GM12878 (cell line): Measurements from ENCODE around the gene PKN2. TPM values are rescaled to one million over a fixed set of nuclear protein-coding genes. Genes with fewer than 3 reads are reported as not detected.

Experiments used
- ATAC-seq: fragments of 200-7000 bp; cut with Tn5 transposase; 3 replicates; pipeline ENCODE4 v1.9.1; 2020; ENCODE audit warnings: mild to moderate bottlenecking, moderate library complexity
- BruUV-seq: library from RNA; stranded (reverse); fragments of 400-500 nt; replicated peaks from 2 replicates; lab custom pipeline; 2021; lab: Mats Ljungman, UMichigan
- CTCF ChIA-PET: fragments of 300-600 bp; sonication (Branson Sonifier 250); formaldehyde crosslinking; extraction: SDS; loops from one replicate; lab custom pipeline; 2021; ENCODE audit warnings: inconsistent platforms; lab: Yijun Ruan, JAX
- POLR2A ChIA-PET: fragments of 350-600 bp; formaldehyde crosslinking; extraction: SDS; loops from one replicate; lab custom pipeline; 2021; ENCODE audit warnings: inconsistent platforms; lab: Charles Lee
- RAD21 ChIA-PET: fragments of 300-600 bp; sonication (Branson Sonifier 250); formaldehyde crosslinking; loops from one replicate; lab custom pipeline; 2023; ENCODE audit warnings: antibody characterized with exemption; ENCODE audit not compliant: unreplicated experiment; lab: Charles Lee
- SMC1A ChIA-PET: fragments of 300-600 bp; sonication (Branson Sonifier 250); formaldehyde crosslinking; loops from one replicate; lab custom pipeline; 2023; ENCODE audit not compliant: unreplicated experiment, uncharacterized antibody; lab: Charles Lee
- DNase-seq: peaks from one replicate; pipeline ENCODE4 v3.0.0-alpha.2; 2011; ENCODE audit warnings: low read depth, low spot score
- FAIRE-seq: peaks from 3 replicates; lab custom pipeline; 2011; peaks lifted over from hg19 to GRCh38; lab: Jason Lieb, UNC
- H2AFZ ChIP-seq: 2 replicates; pipeline ENCODE4 v1.6.0; 2011; ENCODE audit warnings: low read depth, low read length, control low read depth; ENCODE audit not compliant: control insufficient read depth
- H3K27ac ChIP-seq: 2 replicates; pipeline ENCODE4 v1.5.1; 2011; ENCODE audit warnings: control low read depth; ENCODE audit not compliant: control insufficient read depth, insufficient read depth
- H3K27me3 ChIP-seq, 2 experiments: replicated peaks in 1 of 2; 2 replicates each; pipeline versions ENCODE4 v1.6.0 to v1.6.1; 2011; ENCODE audit warnings: low read length in 1 of 2; ENCODE audit not compliant: control insufficient read depth in 2 of 2, insufficient read depth in 2 of 2
- H3K36me3 ChIP-seq, 2 experiments: 2 replicates each; pipeline ENCODE4 v1.5.1; 2011; ENCODE audit warnings: low read length in 1 of 2; ENCODE audit not compliant: control insufficient read depth in 2 of 2, insufficient read depth in 2 of 2
- H3K4me1 ChIP-seq: 2 replicates; pipeline ENCODE4 v1.6.1; 2011; ENCODE audit warnings: mild to moderate bottlenecking, low read length, moderate library complexity, mixed read lengths; ENCODE audit not compliant: control insufficient read depth, insufficient read depth
- H3K4me2 ChIP-seq: 2 replicates; pipeline ENCODE4 v1.6.0; 2011; ENCODE audit warnings: control low read depth; ENCODE audit not compliant: control insufficient read depth, insufficient read depth
- H3K4me3 ChIP-seq: fragments of 200-600 bp; sonication (generic); 2 replicates; pipeline ENCODE4 v1.5.1; 2016
- H3K79me2 ChIP-seq: 2 replicates; pipeline ENCODE4 v1.6.0; 2011; ENCODE audit warnings: low read length; ENCODE audit not compliant: control insufficient read depth, insufficient read depth
- H3K9ac ChIP-seq: 2 replicates; pipeline ENCODE4 v1.8.0; 2011; ENCODE audit warnings: low read length, control low read depth, mixed read lengths; ENCODE audit not compliant: control insufficient read depth, insufficient read depth
- H3K9me3 ChIP-seq: replicated peaks from 3 replicates; pipeline ENCODE4 v1.5.1; 2011; ENCODE audit warnings: mild to moderate bottlenecking, low read length; ENCODE audit not compliant: control insufficient read depth, insufficient read depth
- H4K20me1 ChIP-seq: 2 replicates; pipeline ENCODE4 v1.6.0; 2011; ENCODE audit not compliant: control insufficient read depth, insufficient read depth
- ATF2 ChIP-seq: IDR thresholded peaks from 2 replicates; pipeline ENCODE4 v1.6.1; 2012; ENCODE audit warnings: low read length, inconsistent platforms
- BMI1 ChIP-seq: fragments of 450-650 bp; IDR thresholded peaks from 2 replicates; pipeline ENCODE4 v1.6.1; 2016; ENCODE audit warnings: mild to moderate bottlenecking, moderate library complexity, borderline replicate concordance
- EP300 ChIP-seq, 2 experiments: fragments of 150-350 bp in 1 of 2; IDR thresholded peaks; 2 replicates each; pipeline ENCODE4 v1.6.1; 2011 to 2012; ENCODE audit warnings: low read depth in 2 of 2, low read length in 2 of 2, borderline replicate concordance in 1 of 2, improper control_type of control experiment in 1 of 2, inconsistent platforms in 1 of 2; ENCODE audit not compliant: control insufficient read depth in 1 of 2
- KAT2A ChIP-seq: conservative IDR thresholded peaks from 2 replicates; pipeline ENCODE4 v1.6.1; 2011; ENCODE audit warnings: low read depth, low read length; ENCODE audit not compliant: control insufficient read depth
- MTA3 ChIP-seq: IDR thresholded peaks from 2 replicates; pipeline ENCODE4 v1.6.1; 2012; ENCODE audit warnings: low read length, inconsistent platforms, borderline replicate concordance
- POLR2A ChIP-seq: IDR thresholded peaks from 2 replicates; pipeline ENCODE4 v1.6.1; 2011; ENCODE audit warnings: low read depth, mild to moderate bottlenecking, low read length
- POU2F2 ChIP-seq: IDR thresholded peaks from 3 replicates; pipeline ENCODE4 v1.6.1; 2011; ENCODE audit warnings: low read depth, mild to moderate bottlenecking, low read length, borderline replicate concordance
- RAD21 ChIP-seq: IDR thresholded peaks from 2 replicates; pipeline ENCODE4 v1.6.1; 2011; ENCODE audit warnings: mild to moderate bottlenecking, low read depth, low read length, moderate library complexity; ENCODE audit not compliant: insufficient read depth
- SMAD5 ChIP-seq: IDR thresholded peaks from 2 replicates; pipeline ENCODE4 v1.6.1; 2016; ENCODE audit warnings: antibody characterized with exemption, low read depth
- SMARCA5 ChIP-seq: fragments of 450-650 bp; IDR thresholded peaks from 2 replicates; pipeline ENCODE4 v1.6.1; 2017; ENCODE audit warnings: mild to moderate bottlenecking
- SP1 ChIP-seq: IDR thresholded peaks from one replicate; pipeline ENCODE4 v1.6.1; 2011; ENCODE audit warnings: low read depth, low read length
- SREBF2 ChIP-seq: IDR thresholded peaks from 2 replicates; pipeline ENCODE4 v1.6.1; 2012; ENCODE audit warnings: mild to moderate bottlenecking, low read length
- ZBTB33 ChIP-seq: fragments of 450-650 bp; IDR thresholded peaks from 2 replicates; pipeline ENCODE4 v1.6.1; 2017; ENCODE audit warnings: mild to moderate bottlenecking
- WGBS: methylation state at CpG from one replicate; pipeline ENCODE4 v1.1.6; 2016; ENCODE audit warnings: low lambda C conversion rate; ENCODE audit not compliant: insufficient replicate concordance, insufficient coverage; ENCODE audit errors: missing lambda C conversion rate; 5-methylcytosine and 5-hydroxymethylcytosine counted together
- in situ Hi-C: fragments of 300-500 bp; cut with MboI; formaldehyde crosslinking; loops from 9 replicates; pipeline ENCODE4 v1.14.3; 2018; ENCODE audit warnings: mixed read lengths
- intact Hi-C: fragments of 100-400 bp; cut with micrococcal nuclease; formaldehyde crosslinking; loops from one replicate; pipeline ENCODE4 v1.14.2; 2022; ENCODE audit not compliant: unreplicated experiment
- polyA plus RNA-seq, 11 experiments: library from polyadenylated mRNA; depleted of rRNA in 4 of 11; unstranded in 6 of 11; stranded (reverse) in 5 of 11; fragments of >200 nt; fragmentation: Nextera tagmentation in 4 of 11; fragmentation: Illumina TruSeq in 1 of 11; extraction: Ambion mirVana in 4 of 11; extraction: Trizol in 1 of 11; gene quantifications; 1 replicate in 1 of 11; 2 replicates in 10 of 11; pipeline versions ENCODE4 v1.2.1 to v1.2.3, GENCODE V29; 2011 to 2016; ENCODE audit warnings: inconsistent platforms in 2 of 11, missing spikeins in 2 of 11, low read depth in 1 of 11
- total RNA-seq, 4 experiments: library from RNA; depleted of rRNA in 3 of 4; stranded (reverse); fragments of >200 nt in 3 of 4; fragmentation: Illumina TruSeq in 1 of 4; extraction: Trizol in 1 of 4; gene quantifications; 2 replicates each; pipeline versions ENCODE4 v1.2.1 to v1.2.3, GENCODE V29; 2013 to 2021

The PKN2 gene
- total and polyA plus RNA-seq, 10 of the 15 experiments (the other 5 are each of a cell fraction or from before 2014, with no cell fraction given), result 2.6 to 18.3 (median 12.9) TPM

GRCh38 chr1:88851303-88852063 is 167.4 kb downstream of the PKN2 start:
- ATAC-seq, result peak; percentile 40; the same call in 2 of the 3 replicates
- 92% methylated on average over 6 of the region's 6 CpGs for WGBS
- in situ Hi-C loops, result loop anchor here (25.0 kb wide), 1 partner anchor 664 kb away; no protein-coding TSS in a partner anchor
- BruUV-seq, result no TSS peak
- no peak for FAIRE-seq
- Histone ChIP-seq H3K4me2 (no peak overlapping the region), H3K4me1 (no peaks in the 10 kb centered on the region), H4K20me1 (no peaks in the 10 kb centered on the region), H3K9me3 (no peaks in the 10 kb centered on the region), H3K27me3 (no peaks in the 10 kb centered on the region), H2AFZ (no peak overlapping the region)
- RAD21 ChIA-PET, result no interaction called here
- POLR2A ChIA-PET, result interaction anchor here (0.7 kb wide), 1 partner anchor 122 kb away, joined by 3 read pairs; no protein-coding TSS in a partner anchor
- no peak for DNase-seq
- CTCF ChIA-PET, result interaction anchor here (0.6 to 1.1 kb wide), 3 partner anchors 13 to 95 kb away, joined by 3 to 4 read pairs (median 3); no protein-coding TSS in a partner anchor
- intact Hi-C loops, result no loop called here
- TF ChIP-seq EP300 (IDR thresholded peaks at IDR 0.05; ENCODE audit: borderline replicate concordance in 1 of 2, control insufficient read depth in 1 of 2, low read depth in 2 of 2, low read length in 2 of 2) (no peak), RAD21 (no peak), POLR2A (no peak), SMAD5 (no peak), SMARCA5 (no peak), POU2F2 (no peak), SP1 (no peak), ATF2 (no peak), MTA3 (no peak), ZBTB33 (no peak), KAT2A (no peak), SREBF2 (no peak), BMI1 (no peak)
- TF ChIP-seq, all 136 proteins: peak for 0
- Histone ChIP-seq H3K36me3 (peaks cover 5 to 16% of the 10 kb centered on the region in 2 experiments), H3K79me2 (no peaks in the 10 kb centered on the region), H3K4me3 (no peak overlapping the region), H3K27ac (no peak overlapping the region), H3K9ac (no peak overlapping the region)
- SMC1A ChIA-PET, result interaction anchor here (1.6 kb wide), 1 partner anchor 115 kb away, joined by 3 read pairs; no protein-coding TSS in a partner anchor
